ENCODE data around the gene COL15A1. TPM values are rescaled to one million over a fixed set of nuclear protein-coding genes. Genes with fewer than 3 reads are reported as not detected.
"Not testable (repeated sequence)": the region's sequence is repeated elsewhere in the genome, so short reads cannot be mapped to it uniquely, and the experiment has no call there.

COL15A1 gene
- total RNA-seq, 2 experiments from 2014 or later: not detected

DNA sequence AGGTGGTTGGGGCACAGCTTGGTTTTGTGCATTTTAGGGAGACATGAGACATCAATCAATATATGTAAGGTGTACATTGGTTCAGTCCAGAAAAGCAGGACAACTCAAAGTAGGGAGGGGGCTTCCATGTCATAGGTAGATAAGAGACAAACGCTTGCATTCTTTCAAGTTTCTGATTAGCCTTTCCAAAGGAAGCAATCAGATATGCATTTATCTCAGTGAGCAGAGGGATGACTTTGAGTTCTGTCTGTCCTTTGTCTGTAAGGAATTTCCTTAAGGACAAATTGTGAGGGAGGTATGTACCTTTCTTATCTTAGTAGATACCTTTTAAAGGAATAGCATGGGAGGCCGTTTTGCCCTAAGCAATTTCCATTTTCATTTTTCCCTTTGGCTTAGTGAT, 63.3 kb downstream of the COL15A1 start:
- DNase-seq (no peak), ATAC-seq (no peak)
- Mint-ChIP-seq H3K27me3 (no peaks in the 10 kb centered on the region), H3K9me3 (ENCODE audit: low read depth) (peaks cover 4% of the 10 kb centered on the region), H3K36me3 (ENCODE audit: low read depth) (no peaks in the 10 kb centered on the region), H3K4me1 (no peaks in the 10 kb centered on the region), H3K27ac (no peak overlapping the region), H3K4me3 (no peak overlapping the region)
- POLR2A ChIA-PET: no interaction called here
- CTCF ChIA-PET: no interaction called here
- intact Hi-C loops (cut with DNase I, micrococcal nuclease): no loop called here

- CTCF ChIA-PET: interaction anchor here (0.5 to 1.4 kb wide), 5 partner anchors 17 to 1269 kb away, joined by 3 read pairs; no protein-coding TSS in a partner anchor
- intact Hi-C loops (cut with DNase I, micrococcal nuclease): no loop called here
- Mint-ChIP-seq H3K27me3 (no peaks in the 10 kb centered on the region), H3K4me1 (peaks cover 6% of the 10 kb centered on the region), H3K4me3 (no peak overlapping the region), H3K36me3 (ENCODE audit: low read depth) (peaks cover 6% of the 10 kb centered on the region), H3K9me3 (ENCODE audit: low read depth) (peaks cover 5% of the 10 kb centered on the region), H3K27ac (no peak overlapping the region)
- DNase-seq (no peak), ATAC-seq (no peak)
- POLR2A ChIA-PET: no interaction called here
Observed at GRCh38 chr9:99008203-99008602, 64.5 kb downstream of the COL15A1 start.

DNA sequence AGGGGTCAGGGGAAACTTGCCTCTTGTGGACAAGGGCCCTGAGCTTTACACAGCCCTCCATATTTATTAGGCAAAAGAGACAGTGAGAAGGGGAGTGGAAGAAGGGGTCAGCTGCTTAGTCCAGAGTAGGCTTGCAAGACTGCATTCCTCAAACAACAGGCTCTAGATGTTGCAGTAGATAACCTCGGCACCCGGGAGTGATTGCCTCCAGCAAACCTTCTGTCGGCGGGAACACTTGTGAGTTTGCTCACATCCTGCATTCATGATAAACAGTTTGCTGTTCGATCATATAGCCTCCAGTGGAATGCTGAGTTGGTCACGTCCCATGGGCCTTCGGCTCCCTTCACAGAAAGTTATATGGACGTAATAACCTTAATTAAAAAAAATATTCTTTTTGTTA, 66.7 kb downstream of the COL15A1 start:
- H3K4me3 Mint-ChIP-seq; POLR2A ChIA-PET; H3K9me3 Mint-ChIP-seq (ENCODE audit: low read depth); DNase-seq; intact Hi-C loops (cut with DNase I, micrococcal nuclease); H3K27ac Mint-ChIP-seq; ATAC-seq; H3K27me3 Mint-ChIP-seq: not testable (repeated sequence)
- CTCF ChIA-PET: interaction anchor here (0.6 to 1.7 kb wide), 4 partner anchors 7 to 111 kb away, joined by 4 to 5 read pairs (median 4); no protein-coding TSS in a partner anchor
- peaks cover 20% of the 10 kb centered on the region for H3K4me1 Mint-ChIP-seq
- peaks cover 12% of the 10 kb centered on the region for H3K36me3 Mint-ChIP-seq (ENCODE audit: low read depth)

DNA sequence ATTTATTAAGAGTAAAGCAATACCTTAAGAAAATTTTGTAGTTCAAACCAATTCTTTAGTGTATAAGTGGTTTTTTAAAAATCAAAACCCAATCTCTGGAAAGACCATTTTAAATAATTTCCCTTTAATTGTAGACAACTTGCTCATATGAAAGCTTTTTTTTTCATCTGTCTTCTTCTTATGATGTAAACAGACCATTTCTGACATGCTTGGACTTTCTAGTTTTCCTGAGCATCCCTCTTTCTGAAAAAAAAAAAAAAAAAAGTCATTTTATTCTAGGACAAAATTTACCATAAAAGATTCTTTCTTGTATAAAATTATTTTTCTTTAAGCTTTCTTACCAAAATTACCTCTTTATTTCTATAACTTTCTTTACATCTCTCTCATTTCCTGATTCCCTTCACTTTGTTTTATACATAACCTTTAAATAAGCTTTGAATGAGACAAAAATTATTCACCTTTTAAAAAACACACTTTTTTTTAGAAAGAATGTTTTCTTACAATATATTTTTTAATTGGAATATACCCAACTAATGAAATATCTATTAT, 67.5 kb downstream of the COL15A1 start:
- Mint-ChIP-seq H3K27ac (no peak overlapping the region), H3K36me3 (ENCODE audit: low read depth) (peaks cover 12% of the 10 kb centered on the region), H3K4me1 (peaks cover 20% of the 10 kb centered on the region), H3K4me3 (no peak overlapping the region), H3K27me3 (no peaks in the 10 kb centered on the region), H3K9me3 (ENCODE audit: low read depth) (peaks cover 5% of the 10 kb centered on the region)
- no peak for ATAC-seq
- no peak for DNase-seq
- intact Hi-C loops (cut with DNase I, micrococcal nuclease): no loop called here
- ChIA-PET CTCF (interaction anchor here (0.6 to 4.9 kb wide), 9 partner anchors 8 to 163 kb away, joined by 3 to 33 read pairs (median 5); no protein-coding TSS in a partner anchor), POLR2A (no interaction called here)

- peaks cover 20% of the 10 kb centered on the region for H3K4me1 Mint-ChIP-seq
- DNase-seq: peak; percentile 32
- peak overlapping the region; percentile 86 for H3K27ac Mint-ChIP-seq
- H3K9me3 Mint-ChIP-seq (ENCODE audit: low read depth): peaks cover 5% of the 10 kb centered on the region
- no peaks in the 10 kb centered on the region for H3K27me3 Mint-ChIP-seq
- peaks cover 12% of the 10 kb centered on the region for H3K36me3 Mint-ChIP-seq (ENCODE audit: low read depth)
- ChIA-PET CTCF (interaction anchor here (0.6 to 4.9 kb wide), 24 partner anchors 11 to 1013 kb away, joined by 3 to 33 read pairs (median 4); no protein-coding TSS in a partner anchor), POLR2A (interaction anchor here (0.6 to 1.0 kb wide), 3 partner anchors 92 to 289 kb away, joined by 3 to 4 read pairs (median 3); partner anchors contain the start of gene TGFBR1)
- intact Hi-C loops (cut with DNase I, micrococcal nuclease): loop anchor here in 1 of 2 experiments (1.0 kb wide), 2 partner anchors 38 to 165 kb away; no protein-coding TSS in a partner anchor
- ATAC-seq: peak; percentile 90
- H3K4me3 Mint-ChIP-seq: no peak overlapping the region
Observed at GRCh38 chr9:99012957-99013512, 69.3 kb downstream of the COL15A1 start.

- intact Hi-C loops (cut with DNase I, micrococcal nuclease): loop anchor here in 1 of 2 experiments (1.0 kb wide), 2 partner anchors 38 to 165 kb away; no protein-coding TSS in a partner anchor
- peak; percentile 39 for DNase-seq
- ChIA-PET POLR2A (interaction anchor here (0.6 to 1.5 kb wide), 3 partner anchors 91 to 289 kb away, joined by 3 to 4 read pairs (median 3); partner anchors contain the start of gene TGFBR1), CTCF (interaction anchor here (0.6 to 4.9 kb wide), 22 partner anchors 11 to 1013 kb away, joined by 3 to 33 read pairs (median 4); no protein-coding TSS in a partner anchor)
- H3K4me3 Mint-ChIP-seq: peak overlapping the region; percentile 17
- H3K36me3 Mint-ChIP-seq (ENCODE audit: low read depth): peaks cover 12% of the 10 kb centered on the region
- peaks cover 20% of the 10 kb centered on the region for H3K4me1 Mint-ChIP-seq
- peaks cover 5% of the 10 kb centered on the region for H3K9me3 Mint-ChIP-seq (ENCODE audit: low read depth)
- peak; percentile 75 for ATAC-seq
- no peaks in the 10 kb centered on the region for H3K27me3 Mint-ChIP-seq
- peak overlapping the region; percentile 86 for H3K27ac Mint-ChIP-seq
Observed at GRCh38 chr9:99013550-99013949, 69.8 kb downstream of the COL15A1 start.

DNA sequence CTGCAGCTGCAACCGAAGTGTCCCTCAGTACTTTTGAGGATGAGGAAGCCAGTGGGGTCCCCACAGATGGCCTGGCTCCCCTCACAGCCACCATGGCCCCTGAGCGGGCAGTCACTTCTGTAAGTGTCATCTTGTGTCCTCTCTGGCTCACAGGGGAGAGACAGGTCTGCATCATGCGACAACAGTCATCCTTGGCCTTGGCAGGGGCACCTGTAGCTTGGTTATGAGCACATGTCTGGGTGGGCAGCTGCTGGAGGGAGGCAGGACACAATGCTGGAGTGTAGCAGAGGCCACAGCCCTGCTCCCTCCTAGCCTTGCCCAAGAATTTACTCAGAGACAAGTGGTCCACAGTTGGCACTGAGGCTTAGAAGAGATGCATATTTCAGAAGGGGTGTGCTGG, 71.7 kb downstream of the COL15A1 start:
- POLR2A ChIA-PET: no interaction called here

GRCh38 chr9:99015890-99016289, 72.2 kb downstream of the COL15A1 start:
- Mint-ChIP-seq H3K27me3 (no peaks in the 10 kb centered on the region), H3K9me3 (ENCODE audit: low read depth) (peaks cover 1% of the 10 kb centered on the region), H3K4me3 (no peak overlapping the region), H3K27ac (no peak overlapping the region), H3K36me3 (ENCODE audit: low read depth) (peaks cover 12% of the 10 kb centered on the region), H3K4me1 (peaks cover 20% of the 10 kb centered on the region)
- DNase-seq: no peak
- ChIA-PET POLR2A (no interaction called here), CTCF (interaction anchor here (1.2 to 4.9 kb wide), 3 partner anchors 10 to 37 kb away, joined by 3 to 33 read pairs (median 5); no protein-coding TSS in a partner anchor)
- intact Hi-C loops (cut with DNase I, micrococcal nuclease): no loop called here
- no peak for ATAC-seq

More for the DNA sequence above, 71.7 kb downstream of the COL15A1 start:
- ATAC-seq: no peak
- CTCF ChIA-PET: interaction anchor here (1.2 to 4.9 kb wide), 7 partner anchors 10 to 125 kb away, joined by 3 to 33 read pairs (median 8); no protein-coding TSS in a partner anchor
- no peak overlapping the region for H3K4me3 Mint-ChIP-seq
- no peak overlapping the region for H3K27ac Mint-ChIP-seq
- DNase-seq: no peak
- H3K36me3 Mint-ChIP-seq (ENCODE audit: low read depth): peaks cover 12% of the 10 kb centered on the region
- H3K4me1 Mint-ChIP-seq: peaks cover 20% of the 10 kb centered on the region
- peaks cover 1% of the 10 kb centered on the region for H3K9me3 Mint-ChIP-seq (ENCODE audit: low read depth)
- no peaks in the 10 kb centered on the region for H3K27me3 Mint-ChIP-seq
- intact Hi-C loops (cut with DNase I, micrococcal nuclease): no loop called here

GRCh38 chr9:99016681-99017387, 73.1 kb downstream of the COL15A1 start:
- H3K9me3 Mint-ChIP-seq (ENCODE audit: low read depth): peaks cover 1% of the 10 kb centered on the region
- ChIA-PET CTCF (interaction anchor here (1.1 to 1.8 kb wide), 2 partner anchors 11 to 116 kb away, joined by 3 to 4 read pairs; no protein-coding TSS in a partner anchor), POLR2A (no interaction called here)
- no peak for DNase-seq
- no peak overlapping the region for H3K4me3 Mint-ChIP-seq
- no peaks in the 10 kb centered on the region for H3K27me3 Mint-ChIP-seq
- no peak overlapping the region for H3K27ac Mint-ChIP-seq
- H3K4me1 Mint-ChIP-seq: peaks cover 20% of the 10 kb centered on the region
- no peak for ATAC-seq
- peaks cover 12% of the 10 kb centered on the region for H3K36me3 Mint-ChIP-seq (ENCODE audit: low read depth)
- intact Hi-C loops (cut with DNase I, micrococcal nuclease): no loop called here

DNA sequence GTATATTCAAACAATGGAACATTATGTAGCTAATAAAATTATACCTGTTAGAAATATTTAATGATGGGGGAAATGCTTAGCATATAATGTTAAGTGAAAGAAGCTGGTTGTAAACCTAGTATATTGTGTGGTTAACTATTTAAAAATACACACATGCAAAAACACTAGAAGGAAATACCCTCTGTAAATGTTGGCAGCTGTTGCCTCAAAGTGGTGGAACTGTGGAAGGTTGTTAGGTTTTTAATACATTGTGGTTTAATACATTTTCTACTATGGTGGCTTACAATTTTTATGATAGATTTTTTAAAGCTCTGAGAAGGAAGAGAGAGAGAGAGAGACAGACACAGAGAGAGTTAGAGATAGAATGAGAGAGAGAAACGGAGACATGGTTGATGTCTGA, 74.9 kb downstream of the COL15A1 start:
- CTCF ChIA-PET: interaction anchor here (1.1 kb wide), 2 partner anchors 22 to 121 kb away, joined by 3 read pairs; no protein-coding TSS in a partner anchor
- POLR2A ChIA-PET: no interaction called here
- Mint-ChIP-seq H3K27ac (no peak overlapping the region), H3K4me1 (peaks cover 10% of the 10 kb centered on the region), H3K27me3 (no peaks in the 10 kb centered on the region), H3K36me3 (ENCODE audit: low read depth) (peaks cover under 1% of the 10 kb centered on the region), H3K9me3 (ENCODE audit: low read depth) (no peaks in the 10 kb centered on the region), H3K4me3 (no peak overlapping the region)
- DNase-seq (no peak), ATAC-seq (no peak)
- intact Hi-C loops (cut with DNase I, micrococcal nuclease): no loop called here

Data from activated CD4-positive, alpha-beta T cell treated with anti-CD3 and anti-CD28 coated beads for 36 hours (primary cell).